ENCODE data around the gene LBH. TPM values are rescaled to one million over a fixed set of nuclear protein-coding genes. Genes with fewer than 3 reads are reported as not detected.

LBH gene
- total RNA-seq, 2 donors from 2014 or later, result 8.7 to 16.1 TPM

DNA sequence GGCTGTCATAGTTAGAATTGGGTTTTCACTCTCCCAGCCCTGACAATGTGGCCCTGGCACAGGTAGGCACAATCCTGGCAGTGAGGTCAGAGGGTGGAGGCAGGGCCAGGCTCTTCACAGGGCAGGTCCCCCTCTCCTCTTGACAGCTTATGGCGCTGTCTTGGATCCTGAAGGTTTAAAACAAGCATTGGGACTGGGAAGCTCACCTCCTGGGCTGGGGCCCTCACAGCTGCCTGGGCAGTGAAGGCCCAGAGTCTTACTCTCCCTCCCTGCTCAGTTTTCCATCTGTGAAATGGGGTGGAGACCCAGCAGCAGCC lies 23.3 kb downstream of the LBH start:
- Histone ChIP-seq H3K36me3 (no peaks in the 10 kb centered on the region), H3K9me3 (no peaks in the 10 kb centered on the region), H3K9ac (ENCODE audit: low read depth in 2 of 2, low read length in 2 of 2) (no peak overlapping the region), H3K4me1 (peaks cover 3% of the 10 kb centered on the region), H3K27me3 (no peaks in the 10 kb centered on the region), H3K27ac (no peak overlapping the region), H3K4me3 (no peak overlapping the region)
- DNase-seq, result no peak
- intact Hi-C loops (cut with DNase I), result no loop called here
- TF ChIP-seq, protein P1, sequence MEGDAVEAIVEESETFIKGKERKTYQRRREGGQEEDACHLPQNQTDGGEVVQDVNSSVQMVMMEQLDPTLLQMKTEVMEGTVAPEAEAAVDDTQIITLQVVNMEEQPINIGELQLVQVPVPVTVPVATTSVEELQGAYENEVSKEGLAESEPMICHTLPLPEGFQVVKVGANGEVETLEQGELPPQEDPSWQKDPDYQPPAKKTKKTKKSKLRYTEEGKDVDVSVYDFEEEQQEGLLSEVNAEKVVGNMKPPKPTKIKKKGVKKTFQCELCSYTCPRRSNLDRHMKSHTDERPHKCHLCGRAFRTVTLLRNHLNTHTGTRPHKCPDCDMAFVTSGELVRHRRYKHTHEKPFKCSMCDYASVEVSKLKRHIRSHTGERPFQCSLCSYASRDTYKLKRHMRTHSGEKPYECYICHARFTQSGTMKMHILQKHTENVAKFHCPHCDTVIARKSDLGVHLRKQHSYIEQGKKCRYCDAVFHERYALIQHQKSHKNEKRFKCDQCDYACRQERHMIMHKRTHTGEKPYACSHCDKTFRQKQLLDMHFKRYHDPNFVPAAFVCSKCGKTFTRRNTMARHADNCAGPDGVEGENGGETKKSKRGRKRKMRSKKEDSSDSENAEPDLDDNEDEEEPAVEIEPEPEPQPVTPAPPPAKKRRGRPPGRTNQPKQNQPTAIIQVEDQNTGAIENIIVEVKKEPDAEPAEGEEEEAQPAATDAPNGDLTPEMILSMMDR (IDR thresholded peaks at IDR 0.05), result no peak

DNA sequence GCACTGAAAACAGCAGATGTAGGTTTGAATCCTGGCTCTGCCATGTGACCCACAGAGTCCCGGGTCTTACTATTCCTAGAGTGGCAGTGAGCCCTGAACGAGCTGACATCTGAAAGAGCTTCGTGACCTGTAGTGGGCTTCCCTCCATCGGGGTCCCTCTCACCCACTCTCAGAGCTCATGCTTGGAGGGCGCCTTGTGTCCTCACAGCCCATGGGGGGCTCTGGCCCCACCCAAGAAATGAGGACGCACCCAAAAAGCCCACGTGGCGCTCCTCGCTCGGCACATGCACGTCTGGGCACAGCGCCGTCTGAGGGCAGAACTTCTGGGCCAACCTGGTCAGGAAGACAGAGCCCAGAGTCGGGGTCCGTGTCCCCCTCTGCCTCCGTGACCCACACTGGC lies 23.7 kb downstream of the LBH start:
- H3K9ac ChIP-seq (ENCODE audit: low read depth in 2 of 2, low read length in 2 of 2), result no peak overlapping the region
- no peak for DNase-seq
- no peaks in the 10 kb centered on the region for H3K9me3 ChIP-seq
- no peak overlapping the region for H3K27ac ChIP-seq
- H3K27me3 ChIP-seq, result no peaks in the 10 kb centered on the region
- no peaks in the 10 kb centered on the region for H3K36me3 ChIP-seq
- intact Hi-C loops (cut with DNase I), result no loop called here
- H3K4me3 ChIP-seq, result no peak overlapping the region
- H3K4me1 ChIP-seq, result peaks cover 3% of the 10 kb centered on the region
- TF ChIP-seq, protein P1 (IDR thresholded peaks at IDR 0.05), result no peak

DNA sequence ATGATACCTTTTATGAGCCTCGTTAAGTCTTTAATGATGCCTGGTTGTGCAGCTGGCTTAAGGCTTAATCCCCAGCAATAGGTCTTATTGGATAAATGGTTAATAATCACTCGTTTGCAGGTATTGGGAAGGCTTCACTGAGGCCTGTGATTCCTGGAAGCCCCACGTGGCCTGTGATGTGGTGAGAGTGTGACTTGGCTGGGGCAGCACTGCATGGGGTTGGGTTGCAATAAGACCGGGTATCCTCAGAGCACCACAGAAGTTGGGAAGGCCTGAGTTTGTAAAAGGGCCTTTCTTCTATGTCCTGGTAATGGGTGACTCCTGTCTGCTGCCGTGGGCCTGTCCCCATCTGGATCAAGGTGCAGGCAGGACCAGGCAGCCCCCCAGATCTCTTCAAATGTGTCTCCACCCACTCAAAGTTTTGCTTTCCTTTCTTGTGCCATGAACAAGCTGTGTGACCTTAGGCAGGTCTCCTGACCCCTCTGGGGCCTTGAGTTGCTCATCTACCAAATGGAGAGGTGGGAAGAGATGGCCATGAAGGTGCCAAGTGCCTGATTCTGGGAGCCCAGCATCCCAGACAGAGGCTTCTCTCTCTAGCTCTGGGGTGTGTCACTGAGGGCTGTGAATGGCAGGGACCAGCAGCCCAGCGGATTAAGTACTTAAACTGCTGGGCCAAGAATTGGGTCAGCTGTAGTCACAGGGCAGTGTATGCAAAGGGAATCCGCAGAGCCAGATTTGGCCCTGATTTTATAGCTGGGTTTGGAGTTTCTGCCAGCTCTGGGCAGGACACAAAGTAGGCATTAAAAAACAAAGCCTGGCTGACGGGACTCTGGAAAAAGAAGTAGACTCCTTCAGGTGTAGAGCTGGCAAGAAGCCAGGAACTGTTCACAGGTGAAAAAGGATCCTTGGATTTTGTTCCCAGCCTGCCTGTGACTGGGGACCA lies 24.4 kb downstream of the LBH start:
- Histone ChIP-seq H3K4me3 (no peak overlapping the region), H3K36me3 (no peaks in the 10 kb centered on the region), H3K9ac (ENCODE audit: low read depth in 2 of 2, low read length in 2 of 2) (no peak overlapping the region), H3K9me3 (no peaks in the 10 kb centered on the region), H3K27me3 (no peaks in the 10 kb centered on the region), H3K27ac (no peak overlapping the region), H3K4me1 (peaks cover 3% of the 10 kb centered on the region)
- intact Hi-C loops (cut with DNase I), result no loop called here
- no peak for DNase-seq
- TF ChIP-seq, protein P1 (IDR thresholded peaks at IDR 0.05), result no peak

DNA sequence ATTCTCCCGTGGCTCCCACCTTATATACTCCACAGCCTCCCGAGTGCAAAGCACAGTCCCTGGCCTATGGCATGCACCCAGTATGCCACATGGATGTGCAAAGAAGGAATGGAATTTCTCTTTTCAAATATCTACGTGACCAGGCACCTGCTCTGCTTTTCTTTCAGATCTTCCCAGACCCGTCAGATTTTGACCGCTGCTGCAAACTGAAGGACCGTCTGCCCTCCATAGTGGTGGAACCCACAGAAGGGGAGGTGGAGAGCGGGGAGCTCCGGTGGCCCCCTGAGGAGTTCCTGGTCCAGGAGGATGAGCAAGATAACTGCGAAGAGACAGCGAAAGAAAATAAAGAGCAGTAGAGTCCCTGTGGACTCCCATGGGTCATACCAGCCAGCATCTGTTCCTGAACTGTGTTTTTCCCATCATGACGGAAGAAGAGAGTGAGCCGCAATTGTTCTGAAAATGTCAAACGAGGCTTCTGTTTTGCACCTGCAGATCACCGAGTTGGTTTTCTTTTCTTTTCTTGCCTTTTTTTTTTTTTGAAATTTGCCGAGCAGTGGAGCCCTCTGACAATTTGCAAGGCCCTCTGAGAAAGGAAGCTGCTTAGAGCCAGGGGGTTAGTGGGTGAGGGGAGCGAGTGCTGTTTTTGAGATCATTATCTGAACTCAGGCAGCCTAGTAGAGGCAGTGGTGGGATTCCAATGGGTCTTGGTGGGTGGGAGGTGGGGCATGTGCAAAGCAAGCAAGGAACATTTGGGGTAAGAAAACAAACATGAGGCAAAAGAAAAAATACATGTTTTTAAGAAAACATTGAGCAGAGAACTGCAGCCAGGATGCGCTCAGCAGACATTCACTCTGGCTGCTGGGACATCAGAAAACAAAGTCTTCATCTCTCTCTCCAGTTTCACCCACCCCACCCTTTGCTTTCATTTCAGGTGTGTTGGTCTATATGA lies 26.2 kb downstream of the LBH start:
- no peak overlapping the region for H3K4me3 ChIP-seq
- no peaks in the 10 kb centered on the region for H3K9me3 ChIP-seq
- H3K36me3 ChIP-seq, result no peaks in the 10 kb centered on the region
- no peaks in the 10 kb centered on the region for H3K27me3 ChIP-seq
- intact Hi-C loops (cut with DNase I), result no loop called here
- H3K27ac ChIP-seq, result no peak overlapping the region
- peaks cover 3% of the 10 kb centered on the region for H3K4me1 ChIP-seq
- H3K9ac ChIP-seq (ENCODE audit: low read depth in 2 of 2, low read length in 2 of 2), result no peak overlapping the region
- no peak for DNase-seq
- TF ChIP-seq, protein P1 (IDR thresholded peaks at IDR 0.05), result no peak

DNA sequence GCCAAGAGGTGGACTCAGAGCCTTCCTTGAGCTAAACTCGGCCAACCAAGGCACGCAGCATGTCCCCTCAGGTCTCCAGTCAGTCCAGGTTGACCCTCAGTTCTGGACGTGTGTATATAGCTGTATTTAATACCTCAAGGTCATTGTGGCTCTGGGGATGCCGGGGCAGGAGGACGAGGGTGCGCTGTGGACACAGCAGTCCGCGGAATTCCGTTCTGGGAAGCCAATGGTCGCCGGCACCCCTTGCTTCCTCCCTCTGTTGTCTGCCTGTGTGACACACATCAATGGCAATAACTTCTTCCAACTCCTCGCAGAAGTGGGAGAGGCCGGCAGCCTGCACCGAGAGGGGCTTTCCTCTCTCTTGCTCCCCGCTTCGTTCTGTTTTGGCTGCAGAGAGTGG lies 27.7 kb downstream of the LBH start:
- no peaks in the 10 kb centered on the region for H3K27me3 ChIP-seq
- no peak overlapping the region for H3K27ac ChIP-seq
- no peak for DNase-seq
- no peak overlapping the region for H3K4me3 ChIP-seq
- intact Hi-C loops (cut with DNase I), result no loop called here
- TF ChIP-seq, protein P1 (IDR thresholded peaks at IDR 0.05), result no peak
- no peaks in the 10 kb centered on the region for H3K4me1 ChIP-seq
- no peaks in the 10 kb centered on the region for H3K9me3 ChIP-seq
- H3K36me3 ChIP-seq, result no peaks in the 10 kb centered on the region
- H3K9ac ChIP-seq (ENCODE audit: low read depth in 2 of 2, low read length in 2 of 2), result no peak overlapping the region

Data from colonic mucosa (tissue), 4 donors.